GM21576 (cell line): ENCODE results near the gene AQP12A.
"Not testable (repeated sequence)": the region's sequence is repeated elsewhere in the genome, so short reads cannot be mapped to it uniquely, and the experiment has no call there.

ENCODE experiments used
- ATAC-seq: cut with Tn5 transposase; IDR thresholded peaks from one replicate; pipeline ENCODE4 v1.9.1; 2021; ENCODE audit warnings: mild to moderate bottlenecking, moderate library complexity; ENCODE audit not compliant: unreplicated experiment

AQP12A gene

GRCh38 chr2:240687741-240688552 is 3.7 kb upstream of the AQP12A start:
- no peak for ATAC-seq

- ATAC-seq: no peak
These were observed 3.1 kb upstream of the AQP12A start for GRCh38 chr2:240688553-240688919.

- ATAC-seq: no peak
These were observed 1.7 kb upstream of the AQP12A start for GRCh38 chr2:240689975-240690374.

GRCh38 chr2:240690421-240691074 is 1.1 kb upstream of the AQP12A start:
- ATAC-seq: not testable (repeated sequence)

GRCh38 chr2:240691075-240691427 is 615 bp upstream of the AQP12A start:
- not testable (repeated sequence) for ATAC-seq

GRCh38 chr2:240692583-240693561 is 1.2 kb downstream of the AQP12A start:
- not testable (repeated sequence) for ATAC-seq

GRCh38 chr2:240694304-240694703 is 2.6 kb downstream of the AQP12A start:
- ATAC-seq: not testable (repeated sequence)

- ATAC-seq: not testable (repeated sequence)
These were observed 3.9 kb downstream of the AQP12A start for GRCh38 chr2:240695593-240695992.

- not testable (repeated sequence) for ATAC-seq
These were observed 4.8 kb downstream of the AQP12A start for GRCh38 chr2:240696469-240696868.

- ATAC-seq: not testable (repeated sequence)
These were observed 7.3 kb downstream of the AQP12A start for GRCh38 chr2:240698852-240699561.

GRCh38 chr2:240699835-240700234 is 8.2 kb downstream of the AQP12A start:
- not testable (repeated sequence) for ATAC-seq

GRCh38 chr2:240700616-240701015 is 8.9 kb downstream of the AQP12A start:
- not testable (repeated sequence) for ATAC-seq

GRCh38 chr2:240701091-240701735 is 9.5 kb downstream of the AQP12A start:
- ATAC-seq: no peak

GRCh38 chr2:240701736-240702639 is 10.3 kb downstream of the AQP12A start:
- ATAC-seq: no peak

GRCh38 chr2:240702640-240703011 is 11.0 kb downstream of the AQP12A start:
- no peak for ATAC-seq

- ATAC-seq: no peak
These were observed 12.0 kb downstream of the AQP12A start for GRCh38 chr2:240703417-240704341.

GRCh38 chr2:240704651-240705050 is 13.0 kb downstream of the AQP12A start:
- no peak for ATAC-seq

- no peak for ATAC-seq
These were observed 13.6 kb downstream of the AQP12A start for GRCh38 chr2:240705204-240705791.
